ENCODE data around the gene ANKRD13D. TPM values are rescaled to one million over a fixed set of nuclear protein-coding genes. Genes with fewer than 3 reads are reported as not detected.

ANKRD13D gene
- total and polyA plus RNA-seq, 10 donors = 65.2 to 151 (median 126) TPM

- intact Hi-C loops (cut with DNase I; ENCODE audit: low total_unique reads) = no loop called here
- Histone ChIP-seq H3K9me3 (no peaks in the 10 kb centered on the region), H3K36me3 (peaks cover 7 to 95% (median 76%) of the 10 kb centered on the region in 6 donors), H3K27me3 (replicated peaks in 1 of 7) (no peaks in the 10 kb centered on the region), H3K27ac (peak overlapping the region; percentile 89 to 100 (median 97)), H3K4me1 (peaks cover 69 to 100% (median 100%) of the 10 kb centered on the region in 6 donors), H3K4me3 (peak overlapping the region in 1 of 8 donors; percentile 81)
- peak; percentile 78 for DNase-seq
- TF ChIP-seq POLR2AphosphoS5 (IDR thresholded peaks at IDR 0.05) (peak in 1 of 3 donors; percentile 54), POLR2A (IDR thresholded peaks at IDR 0.05) (no peak)
- 86 to 94% (median 90%) methylated on average over 17 to 31 of the region's 31 CpGs for WGBS, 5 donors
Observed at GRCh38 chr11:67280788-67281551, 8.1 kb upstream of the ANKRD13D start.

- WGBS, 5 donors = 85 to 94% (median 87%) methylated on average over 13 to 27 of the region's 27 CpGs
- DNase-seq = peak; percentile 76
- no peak for TF ChIP-seq POLR2A (IDR thresholded peaks at IDR 0.05)
- peak in 1 of 3 donors; percentile 26 for TF ChIP-seq POLR2AphosphoS5 (IDR thresholded peaks at IDR 0.05)
- peaks cover 69 to 100% (median 100%) of the 10 kb centered on the region in 6 donors for H3K4me1 ChIP-seq
- peak overlapping the region; percentile 36 to 100 (median 97) for H3K27ac ChIP-seq
- no peaks in the 10 kb centered on the region for H3K27me3 ChIP-seq (replicated peaks in 1 of 7)
- peak overlapping the region in 1 of 8 donors; percentile 81 for H3K4me3 ChIP-seq
- H3K9me3 ChIP-seq = no peaks in the 10 kb centered on the region
- intact Hi-C loops (cut with DNase I; ENCODE audit: low total_unique reads) = no loop called here
- peaks cover 7 to 96% (median 79%) of the 10 kb centered on the region in 6 donors for H3K36me3 ChIP-seq
Observed at GRCh38 chr11:67281552-67282150, 7.5 kb upstream of the ANKRD13D start.

DNA sequence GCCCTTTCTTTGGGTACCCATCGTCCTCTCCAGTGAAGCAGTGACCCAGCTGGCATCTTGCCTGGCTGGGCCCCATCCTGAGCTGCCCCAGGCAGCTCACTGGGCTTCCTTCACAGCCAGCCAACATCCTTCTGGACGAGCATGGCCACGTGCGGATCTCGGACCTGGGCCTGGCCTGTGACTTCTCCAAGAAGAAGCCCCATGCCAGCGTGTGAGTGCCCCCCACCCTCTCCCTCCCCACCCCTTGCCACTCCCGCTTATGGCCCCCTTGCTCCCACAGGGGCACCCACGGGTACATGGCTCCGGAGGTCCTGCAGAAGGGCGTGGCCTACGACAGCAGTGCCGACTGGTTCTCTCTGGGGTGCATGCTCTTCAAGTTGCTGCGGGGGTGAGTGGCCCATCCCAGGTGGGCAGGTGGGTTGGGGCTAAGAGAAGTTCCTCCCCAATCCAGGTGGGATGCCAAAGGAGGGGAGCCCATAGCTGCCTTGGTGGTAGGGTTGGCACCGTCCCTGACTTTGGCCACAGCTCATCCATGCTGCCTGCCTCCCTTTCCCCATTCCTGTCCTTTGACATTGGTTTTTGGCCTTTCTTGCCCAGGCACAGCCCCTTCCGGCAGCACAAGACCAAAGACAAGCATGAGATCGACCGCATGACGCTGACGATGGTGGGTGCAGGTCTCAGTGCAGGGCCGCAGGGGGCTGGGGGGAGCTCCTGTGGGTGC is 6.8 kb upstream of the ANKRD13D start:
- Histone ChIP-seq H3K27ac (peak overlapping the region; percentile 36 to 100 (median 97)), H3K4me1 (peaks cover 69 to 100% (median 100%) of the 10 kb centered on the region in 6 donors), H3K27me3 (replicated peaks in 1 of 7) (no peaks in the 10 kb centered on the region), H3K4me3 (peak overlapping the region in 1 of 8 donors; percentile 81), H3K36me3 (peaks cover 7 to 98% (median 82%) of the 10 kb centered on the region in 6 donors), H3K9me3 (no peaks in the 10 kb centered on the region)
- intact Hi-C loops (cut with DNase I; ENCODE audit: low total_unique reads) = no loop called here
- TF ChIP-seq, protein P1, sequence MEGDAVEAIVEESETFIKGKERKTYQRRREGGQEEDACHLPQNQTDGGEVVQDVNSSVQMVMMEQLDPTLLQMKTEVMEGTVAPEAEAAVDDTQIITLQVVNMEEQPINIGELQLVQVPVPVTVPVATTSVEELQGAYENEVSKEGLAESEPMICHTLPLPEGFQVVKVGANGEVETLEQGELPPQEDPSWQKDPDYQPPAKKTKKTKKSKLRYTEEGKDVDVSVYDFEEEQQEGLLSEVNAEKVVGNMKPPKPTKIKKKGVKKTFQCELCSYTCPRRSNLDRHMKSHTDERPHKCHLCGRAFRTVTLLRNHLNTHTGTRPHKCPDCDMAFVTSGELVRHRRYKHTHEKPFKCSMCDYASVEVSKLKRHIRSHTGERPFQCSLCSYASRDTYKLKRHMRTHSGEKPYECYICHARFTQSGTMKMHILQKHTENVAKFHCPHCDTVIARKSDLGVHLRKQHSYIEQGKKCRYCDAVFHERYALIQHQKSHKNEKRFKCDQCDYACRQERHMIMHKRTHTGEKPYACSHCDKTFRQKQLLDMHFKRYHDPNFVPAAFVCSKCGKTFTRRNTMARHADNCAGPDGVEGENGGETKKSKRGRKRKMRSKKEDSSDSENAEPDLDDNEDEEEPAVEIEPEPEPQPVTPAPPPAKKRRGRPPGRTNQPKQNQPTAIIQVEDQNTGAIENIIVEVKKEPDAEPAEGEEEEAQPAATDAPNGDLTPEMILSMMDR (IDR thresholded peaks at IDR 0.05 in 8 of 11, conservative IDR thresholded peaks at IDR 0.05 in 3 of 11) = no peak
- TF ChIP-seq POLR2AphosphoS5 (IDR thresholded peaks at IDR 0.05) (no peak), POLR2A (IDR thresholded peaks at IDR 0.05) (no peak)
- WGBS, 5 donors = 69 to 90% (median 80%) methylated on average over 15 to 20 of the region's 20 CpGs
- peak; percentile 76 for DNase-seq

DNA sequence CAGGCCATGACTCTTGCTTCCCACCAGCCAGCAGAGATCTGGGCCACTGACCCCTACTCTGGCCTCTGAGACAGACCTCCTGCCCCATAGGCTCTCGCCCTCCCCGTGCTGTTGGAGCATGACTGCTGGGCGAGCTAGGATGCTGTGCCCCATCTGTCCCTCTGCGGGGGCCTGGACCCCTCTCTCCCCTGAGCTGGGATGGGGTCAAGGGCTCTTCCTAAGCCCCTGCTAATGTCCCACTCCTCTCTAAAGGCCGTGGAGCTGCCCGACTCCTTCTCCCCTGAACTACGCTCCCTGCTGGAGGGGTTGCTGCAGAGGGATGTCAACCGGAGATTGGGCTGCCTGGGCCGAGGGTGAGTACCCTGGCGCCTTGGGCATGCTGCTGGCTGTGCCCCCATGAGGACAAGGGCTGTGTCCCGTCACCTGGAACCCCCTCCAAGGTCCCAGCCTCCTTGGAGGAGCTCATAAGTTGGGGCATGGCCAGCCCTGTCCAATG is 6.2 kb upstream of the ANKRD13D start:
- peak in 2 of 3 donors; percentile 23 to 44 for TF ChIP-seq POLR2AphosphoS5 (IDR thresholded peaks at IDR 0.05)
- TF ChIP-seq, protein P1 (IDR thresholded peaks at IDR 0.05 in 8 of 11, conservative IDR thresholded peaks at IDR 0.05 in 3 of 11) = no peak
- Histone ChIP-seq H3K9me3 (no peaks in the 10 kb centered on the region), H3K4me3 (peak overlapping the region in 3 of 8 donors; percentile 40 to 81 (median 43)), H3K27ac (peak overlapping the region; percentile 48 to 100 (median 97)), H3K36me3 (peaks cover 7 to 97% (median 82%) of the 10 kb centered on the region in 6 donors), H3K27me3 (replicated peaks in 1 of 7) (no peaks in the 10 kb centered on the region), H3K4me1 (peaks cover 69 to 100% (median 100%) of the 10 kb centered on the region in 6 donors)
- peak; percentile 79 for DNase-seq
- intact Hi-C loops (cut with DNase I; ENCODE audit: low total_unique reads) = no loop called here
- 67 to 91% (median 83%) methylated on average over 9 to 11 of the region's 11 CpGs for WGBS, 5 donors
